Measurements from ENCODE around the gene TPPP2. TPM values are rescaled to one million over a fixed set of nuclear protein-coding genes. Genes with fewer than 3 reads are reported as not detected.

TPPP2 gene
- total and polyA plus RNA-seq, 9 of the 15 experiments (the other 6 are each of a cell fraction or from before 2014, with no cell fraction given) = 0.18 TPM; not detected in 8

GRCh38 chr14:20988717-20989470 lies 41.1 kb upstream of the TPPP2 start:
- H3K27me3 ChIP-seq (ENCODE audit: control insufficient read depth in 2 of 2, insufficient read depth in 2 of 2, low read length in 2 of 2) = no peaks in the 10 kb centered on the region
- ChIA-PET POLR2A (no interaction called here), CTCF (ENCODE audit: low intra/inter-chr PET ratio) (no interaction called here)
- H3K4me3 ChIP-seq = no peak overlapping the region
- H3K9ac ChIP-seq (ENCODE audit: insufficient read depth in 1 of 2, low read depth in 2 of 2, low read length in 2 of 2) = peak overlapping the region in 1 of 2 experiments; percentile 70; a peak in 3 of 4 replicates
- WGBS (ENCODE audit: insufficient coverage, low coverage, missing lambda C conversion rate) = 71% methylated on average over 10 of the region's 15 CpGs
- no peaks in the 10 kb centered on the region for H3K9me1 ChIP-seq (ENCODE audit: control insufficient read depth, insufficient read depth, low read length)
- FAIRE-seq = no peak
- peaks cover 7 to 10% of the 10 kb centered on the region in 2 experiments; a peak in 3 of 5 replicates for H3K4me1 ChIP-seq (replicated peaks in 1 of 2; ENCODE audit: control insufficient read depth in 2 of 2, insufficient read depth in 2 of 2, low read length in 2 of 2)
- peak overlapping the region; percentile 92 for H3K4me2 ChIP-seq (ENCODE audit: insufficient read depth, low read length)
- intact Hi-C loops (cut with micrococcal nuclease) = no loop called here
- no peaks in the 10 kb centered on the region for H3K9me3 ChIP-seq (replicated peaks; ENCODE audit: control insufficient read depth, insufficient read depth, low read depth, low read length)
- H3K36me3 ChIP-seq (ENCODE audit: control insufficient read depth, insufficient read depth, low read length) = peaks cover 22% of the 10 kb centered on the region
- no peak for ATAC-seq
- no peaks in the 10 kb centered on the region for H4K20me1 ChIP-seq (replicated peaks; ENCODE audit: control insufficient read depth, insufficient read depth, low read length)
- in situ Hi-C loops (cut with MboI) = no loop called here
- peaks cover 23% of the 10 kb centered on the region for H3K79me2 ChIP-seq (ENCODE audit: control insufficient read depth, insufficient read depth, low read length)
- TF ChIP-seq HDAC1 (IDR thresholded peaks at IDR 0.05) (no peak), ETS1 (conservative IDR thresholded peaks at IDR 0.05; ENCODE audit: control insufficient read depth, low read depth, low read length) (no peak), TCF7L2 (IDR thresholded peaks at IDR 0.05; ENCODE audit: low read depth, low read length) (no peak), PHTF2 (CRISPR knock-in tag; IDR thresholded peaks at IDR 0.05) (no peak), SRSF7 (optimal IDR thresholded peaks at IDR 0.05; ENCODE audit: low read depth, low read length) (no peak), NCOA4 (IDR thresholded peaks at IDR 0.05; ENCODE audit: partially characterized antibody) (no peak), JUN (IDR thresholded peaks at IDR 0.05; ENCODE audit: borderline replicate concordance, low read depth, low read length) (no peak), JUN (CRISPR knock-in tag; IDR thresholded peaks at IDR 0.05; ENCODE audit: borderline replicate concordance) (no peak), MEF2D (tag; conservative IDR thresholded peaks at IDR 0.05; ENCODE audit: low read depth) (no peak)
- TF ChIP-seq, protein P1, sequence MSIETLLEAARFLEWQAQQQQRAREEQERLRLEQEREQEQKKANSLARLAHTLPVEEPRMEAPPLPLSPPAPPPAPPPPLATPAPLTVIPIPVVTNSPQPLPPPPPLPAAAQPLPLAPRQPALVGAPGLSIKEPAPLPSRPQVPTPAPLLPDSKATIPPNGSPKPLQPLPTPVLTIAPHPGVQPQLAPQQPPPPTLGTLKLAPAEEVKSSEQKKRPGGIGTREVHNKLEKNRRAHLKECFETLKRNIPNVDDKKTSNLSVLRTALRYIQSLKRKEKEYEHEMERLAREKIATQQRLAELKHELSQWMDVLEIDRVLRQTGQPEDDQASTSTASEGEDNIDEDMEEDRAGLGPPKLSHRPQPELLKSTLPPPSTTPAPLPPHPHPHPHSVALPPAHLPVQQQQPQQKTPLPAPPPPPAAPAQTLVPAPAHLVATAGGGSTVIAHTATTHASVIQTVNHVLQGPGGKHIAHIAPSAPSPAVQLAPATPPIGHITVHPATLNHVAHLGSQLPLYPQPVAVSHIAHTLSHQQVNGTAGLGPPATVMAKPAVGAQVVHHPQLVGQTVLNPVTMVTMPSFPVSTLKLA (conservative IDR thresholded peaks at IDR 0.05) = no peak
- TF ChIP-seq, protein P2, sequence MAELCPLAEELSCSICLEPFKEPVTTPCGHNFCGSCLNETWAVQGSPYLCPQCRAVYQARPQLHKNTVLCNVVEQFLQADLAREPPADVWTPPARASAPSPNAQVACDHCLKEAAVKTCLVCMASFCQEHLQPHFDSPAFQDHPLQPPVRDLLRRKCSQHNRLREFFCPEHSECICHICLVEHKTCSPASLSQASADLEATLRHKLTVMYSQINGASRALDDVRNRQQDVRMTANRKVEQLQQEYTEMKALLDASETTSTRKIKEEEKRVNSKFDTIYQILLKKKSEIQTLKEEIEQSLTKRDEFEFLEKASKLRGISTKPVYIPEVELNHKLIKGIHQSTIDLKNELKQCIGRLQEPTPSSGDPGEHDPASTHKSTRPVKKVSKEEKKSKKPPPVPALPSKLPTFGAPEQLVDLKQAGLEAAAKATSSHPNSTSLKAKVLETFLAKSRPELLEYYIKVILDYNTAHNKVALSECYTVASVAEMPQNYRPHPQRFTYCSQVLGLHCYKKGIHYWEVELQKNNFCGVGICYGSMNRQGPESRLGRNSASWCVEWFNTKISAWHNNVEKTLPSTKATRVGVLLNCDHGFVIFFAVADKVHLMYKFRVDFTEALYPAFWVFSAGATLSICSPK (IDR thresholded peaks at IDR 0.05; ENCODE audit: borderline replicate concordance) = no peak
- peak overlapping the region; percentile 79 for H3K27ac ChIP-seq (ENCODE audit: extremely low read depth, low read depth, low read length)
- BruUV-seq (replicated peaks) = TSS peak; percentile 95
- H2AFZ ChIP-seq (ENCODE audit: low read depth, low read length) = peak overlapping the region; percentile 66
- no peak for DNase-seq (ENCODE audit: extremely low read depth in 1 of 4, low spot score in 3 of 4)

All from K562 (cell line).